B cell (primary cell): ENCODE data around the gene ZBTB24.

Source experiments
- EZH2 ChIP-seq: IDR thresholded peaks from 2 replicates; pipeline ENCODE4 v1.6.1; 2012; ENCODE audit warnings: borderline replicate concordance, low read depth, mild to moderate bottlenecking, moderate library complexity, low read length; ENCODE audit not compliant: insufficient read depth, poor library complexity, severe bottlenecking
- TF ChIP-seq, protein P1 (sequence below): fragments of 200-600 bp; IDR thresholded peaks from one replicate; pipeline ENCODE4 v1.8.0; 2022; ENCODE audit warnings: antibody characterized with exemption, mild to moderate bottlenecking

DNA sequence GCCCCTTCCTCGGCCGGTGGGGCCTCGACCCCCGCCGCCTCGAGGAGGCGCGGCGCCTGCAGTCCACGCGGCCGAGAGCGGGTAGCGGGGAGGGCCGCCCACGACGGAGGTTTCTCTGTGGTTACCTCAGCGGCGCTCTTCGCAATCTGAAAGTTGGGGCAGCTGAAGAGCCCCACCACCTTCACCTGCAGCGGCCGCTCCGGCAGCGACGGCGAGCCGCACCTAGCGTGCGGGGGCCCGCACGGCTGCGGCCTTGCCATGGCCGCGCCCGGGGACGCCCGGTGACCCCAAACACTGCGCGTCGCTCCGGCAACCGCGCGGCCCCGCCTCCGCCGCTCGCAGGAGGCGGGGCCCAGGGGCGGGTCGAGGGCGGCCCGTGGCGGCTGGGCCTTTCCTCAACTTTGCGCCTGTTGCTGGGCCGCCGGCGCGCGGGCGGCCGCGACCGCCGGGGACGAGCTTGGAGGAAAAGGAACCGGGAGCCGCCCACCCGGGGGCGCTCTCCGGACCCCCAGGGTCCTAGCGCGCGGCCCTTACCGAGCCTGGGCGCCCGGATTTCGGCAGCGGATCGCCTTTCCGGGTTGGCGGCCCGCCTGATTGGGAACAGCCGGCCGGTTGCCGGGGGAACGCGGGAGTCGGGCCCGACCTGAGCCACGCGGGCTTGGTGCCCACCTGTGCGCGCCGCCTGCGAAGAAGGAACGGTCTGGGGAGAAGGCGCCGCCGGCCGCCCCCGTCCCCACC is 42.5 kb downstream of the ZBTB24 start, which contains the start of the genes PPIL6 and SMPD2:
- TF ChIP-seq EZH2: no peak
- TF ChIP-seq, protein P1, sequence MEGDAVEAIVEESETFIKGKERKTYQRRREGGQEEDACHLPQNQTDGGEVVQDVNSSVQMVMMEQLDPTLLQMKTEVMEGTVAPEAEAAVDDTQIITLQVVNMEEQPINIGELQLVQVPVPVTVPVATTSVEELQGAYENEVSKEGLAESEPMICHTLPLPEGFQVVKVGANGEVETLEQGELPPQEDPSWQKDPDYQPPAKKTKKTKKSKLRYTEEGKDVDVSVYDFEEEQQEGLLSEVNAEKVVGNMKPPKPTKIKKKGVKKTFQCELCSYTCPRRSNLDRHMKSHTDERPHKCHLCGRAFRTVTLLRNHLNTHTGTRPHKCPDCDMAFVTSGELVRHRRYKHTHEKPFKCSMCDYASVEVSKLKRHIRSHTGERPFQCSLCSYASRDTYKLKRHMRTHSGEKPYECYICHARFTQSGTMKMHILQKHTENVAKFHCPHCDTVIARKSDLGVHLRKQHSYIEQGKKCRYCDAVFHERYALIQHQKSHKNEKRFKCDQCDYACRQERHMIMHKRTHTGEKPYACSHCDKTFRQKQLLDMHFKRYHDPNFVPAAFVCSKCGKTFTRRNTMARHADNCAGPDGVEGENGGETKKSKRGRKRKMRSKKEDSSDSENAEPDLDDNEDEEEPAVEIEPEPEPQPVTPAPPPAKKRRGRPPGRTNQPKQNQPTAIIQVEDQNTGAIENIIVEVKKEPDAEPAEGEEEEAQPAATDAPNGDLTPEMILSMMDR: no peak
